ENCODE measurements around the gene TUBGCP3.
"Not testable (repeated sequence)": the region's sequence is repeated elsewhere in the genome, so short reads cannot be mapped to it uniquely, and the experiment has no call there.

The TUBGCP3 gene, protein sequence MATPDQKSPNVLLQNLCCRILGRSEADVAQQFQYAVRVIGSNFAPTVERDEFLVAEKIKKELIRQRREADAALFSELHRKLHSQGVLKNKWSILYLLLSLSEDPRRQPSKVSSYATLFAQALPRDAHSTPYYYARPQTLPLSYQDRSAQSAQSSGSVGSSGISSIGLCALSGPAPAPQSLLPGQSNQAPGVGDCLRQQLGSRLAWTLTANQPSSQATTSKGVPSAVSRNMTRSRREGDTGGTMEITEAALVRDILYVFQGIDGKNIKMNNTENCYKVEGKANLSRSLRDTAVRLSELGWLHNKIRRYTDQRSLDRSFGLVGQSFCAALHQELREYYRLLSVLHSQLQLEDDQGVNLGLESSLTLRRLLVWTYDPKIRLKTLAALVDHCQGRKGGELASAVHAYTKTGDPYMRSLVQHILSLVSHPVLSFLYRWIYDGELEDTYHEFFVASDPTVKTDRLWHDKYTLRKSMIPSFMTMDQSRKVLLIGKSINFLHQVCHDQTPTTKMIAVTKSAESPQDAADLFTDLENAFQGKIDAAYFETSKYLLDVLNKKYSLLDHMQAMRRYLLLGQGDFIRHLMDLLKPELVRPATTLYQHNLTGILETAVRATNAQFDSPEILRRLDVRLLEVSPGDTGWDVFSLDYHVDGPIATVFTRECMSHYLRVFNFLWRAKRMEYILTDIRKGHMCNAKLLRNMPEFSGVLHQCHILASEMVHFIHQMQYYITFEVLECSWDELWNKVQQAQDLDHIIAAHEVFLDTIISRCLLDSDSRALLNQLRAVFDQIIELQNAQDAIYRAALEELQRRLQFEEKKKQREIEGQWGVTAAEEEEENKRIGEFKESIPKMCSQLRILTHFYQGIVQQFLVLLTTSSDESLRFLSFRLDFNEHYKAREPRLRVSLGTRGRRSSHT

DNA sequence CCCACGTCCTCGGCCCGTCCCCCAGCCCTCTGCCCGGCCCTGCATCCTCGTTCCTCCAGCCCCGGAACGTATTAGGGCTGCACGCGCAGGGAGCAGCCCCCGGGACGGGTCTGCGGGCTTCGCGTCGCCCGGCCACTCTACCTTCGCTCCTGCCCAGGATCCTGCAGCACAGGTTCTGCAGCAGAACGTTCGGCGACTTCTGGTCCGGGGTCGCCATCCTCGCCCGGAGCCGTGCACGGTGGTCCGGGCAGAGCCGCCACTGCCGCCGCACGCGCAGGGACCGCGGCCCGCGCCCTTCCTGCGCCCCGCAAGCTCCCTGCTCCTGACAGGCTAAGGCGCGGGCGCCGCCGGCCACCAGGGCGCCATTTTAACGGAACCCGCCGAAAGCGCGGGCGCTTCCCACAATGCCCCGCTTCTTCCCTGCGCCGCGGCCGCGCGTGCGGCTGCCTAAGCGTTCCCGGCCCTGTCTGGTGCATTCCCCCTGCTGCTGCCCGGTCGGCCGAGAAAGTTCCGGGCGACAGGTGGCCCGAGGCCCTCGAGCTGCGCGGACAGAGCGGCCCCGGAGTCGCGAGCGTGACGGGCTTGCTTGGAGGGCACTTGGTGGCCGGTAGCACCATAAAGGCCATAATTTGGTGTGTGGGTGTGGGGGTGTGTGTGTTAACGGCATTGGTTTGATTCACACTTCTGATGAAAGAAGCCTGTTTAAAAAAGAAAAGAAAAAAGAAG lies at the start of gene TUBGCP3:
Gene TUBGCP3 (minus strand): TSS at position 390 of the 726 bp plus-strand sequence. CDS start 173 bp downstream, at position 217.
- DNase-seq (ENCODE audit: low spot score), result peak; percentile 97

DNA sequence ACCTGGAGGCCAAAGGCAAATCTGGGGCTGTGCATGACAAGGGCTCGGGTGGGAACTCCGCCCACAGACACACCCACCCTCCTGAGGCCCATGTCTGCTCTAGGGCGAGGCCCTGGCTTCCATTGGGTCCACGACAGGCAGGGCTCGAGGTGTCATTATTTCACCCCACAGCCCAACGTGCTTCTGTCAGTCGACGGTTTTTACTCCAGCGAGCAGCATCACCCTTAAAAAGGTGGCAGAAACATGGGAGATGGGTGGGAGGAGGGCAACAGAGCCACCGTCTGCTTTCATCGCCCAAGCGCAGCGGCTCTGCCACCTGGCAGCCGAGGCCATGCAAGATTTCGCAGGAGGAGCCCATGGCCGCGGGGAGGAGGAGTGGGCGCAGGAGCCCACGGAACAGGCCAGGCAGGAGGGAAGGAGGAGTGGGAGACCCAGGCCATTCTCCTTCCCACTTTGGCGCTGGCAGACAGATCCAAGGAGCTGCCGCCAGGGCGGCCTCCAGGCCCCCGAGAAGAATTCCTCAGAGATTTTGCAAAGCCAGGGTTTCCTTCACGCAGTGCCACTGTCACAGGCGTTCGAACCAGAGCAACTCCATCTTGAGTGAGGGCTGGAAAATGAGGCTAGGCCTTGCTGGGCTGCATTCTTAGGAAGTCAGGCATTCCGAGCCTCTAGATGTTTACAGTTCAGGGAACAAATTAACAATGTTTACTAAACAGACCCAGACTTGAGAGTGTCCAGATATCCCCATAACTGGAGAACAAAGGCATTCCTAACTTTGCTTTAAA lies 49.3 kb upstream of the TUBGCP3 start:
- DNase-seq (ENCODE audit: low spot score), result no peak

DNA sequence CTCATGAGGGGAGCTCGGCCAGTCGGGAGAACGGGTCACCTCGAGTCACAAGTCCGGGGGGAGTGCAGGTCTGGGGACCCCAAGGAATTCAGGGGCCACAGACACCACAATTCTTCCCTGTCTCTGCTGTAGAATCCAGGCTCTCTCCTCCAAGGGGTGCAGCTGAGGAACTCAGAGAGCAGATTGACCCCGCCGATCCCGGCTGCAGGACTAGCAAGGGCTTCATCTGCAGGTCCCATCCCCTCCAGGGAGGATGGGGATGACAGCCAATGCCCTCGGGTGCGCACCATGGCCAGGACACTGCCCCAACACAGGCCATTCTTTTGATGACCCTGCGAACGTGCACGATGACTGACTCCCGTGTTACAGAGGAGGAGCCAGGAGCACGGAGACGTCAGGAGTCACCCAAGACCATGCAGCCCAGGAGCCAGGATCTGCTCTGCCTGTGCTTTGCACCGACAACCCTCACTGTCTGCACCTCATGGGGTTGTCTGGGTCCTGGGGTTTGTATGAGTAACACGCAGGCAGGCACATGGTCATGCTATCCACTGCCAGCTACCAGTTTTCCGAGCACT lies 48.5 kb upstream of the TUBGCP3 start:
- no peak for DNase-seq (ENCODE audit: low spot score)

DNA sequence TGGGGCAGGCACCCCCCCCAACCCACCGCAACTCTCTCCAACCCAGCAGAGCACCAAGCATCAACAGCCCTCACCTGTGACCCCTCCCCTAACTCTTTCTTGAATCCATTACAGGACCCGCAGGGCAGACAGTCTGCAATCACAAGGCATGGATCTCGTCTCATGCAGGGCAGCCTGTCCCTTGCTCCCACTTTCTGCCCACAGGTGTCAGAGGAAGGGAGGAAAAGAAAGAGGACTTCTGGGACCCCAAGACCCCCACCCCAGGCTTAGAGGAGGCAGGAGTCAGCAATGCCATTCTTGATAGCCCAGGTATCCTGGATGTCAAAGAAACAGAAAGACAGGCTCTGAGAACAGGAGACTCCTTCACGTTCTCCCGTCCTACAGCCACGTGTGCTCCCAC lies 47.4 kb upstream of the TUBGCP3 start:
- DNase-seq (ENCODE audit: low spot score), result no peak

DNA sequence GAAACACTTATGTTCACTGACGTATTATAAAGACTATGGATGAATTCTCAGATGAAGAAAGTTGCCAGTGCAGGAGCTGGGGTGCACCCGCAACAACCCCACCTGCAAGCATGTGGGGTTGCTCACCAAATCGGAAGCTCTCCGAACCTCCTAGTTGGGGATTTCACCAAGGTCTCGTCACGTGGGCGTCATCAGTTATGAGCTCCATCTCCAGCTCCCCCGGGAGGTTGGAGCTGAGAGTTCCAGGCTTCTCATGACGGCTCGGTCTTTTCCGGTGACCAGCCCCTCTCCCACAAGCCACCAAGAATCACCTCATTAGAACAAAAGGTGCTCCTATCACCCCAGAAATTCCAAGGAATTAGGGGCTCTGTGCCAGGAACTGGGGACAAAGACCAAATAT lies 46.1 kb upstream of the TUBGCP3 start:
- no peak for DNase-seq (ENCODE audit: low spot score)

DNA sequence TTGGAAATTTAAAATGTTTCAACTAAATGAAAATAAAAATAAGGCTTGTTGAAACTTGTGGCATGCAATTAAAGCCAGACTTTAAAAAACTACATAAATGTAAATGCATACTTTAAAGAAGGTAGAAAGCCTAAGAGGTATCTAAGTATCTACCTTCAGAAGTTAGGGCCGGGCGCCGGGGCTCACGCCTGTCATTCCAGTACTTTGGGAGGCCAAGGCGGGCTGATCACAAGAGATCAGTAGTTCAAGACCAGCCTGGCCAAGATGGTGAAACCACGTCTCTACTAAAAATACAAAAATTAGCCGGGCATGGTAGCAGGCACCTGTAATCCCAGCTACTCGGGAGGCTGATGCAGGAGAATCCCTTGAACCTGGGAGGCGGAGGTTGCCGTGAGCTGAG lies 42.3 kb upstream of the TUBGCP3 start:
- not testable (repeated sequence) for DNase-seq (ENCODE audit: low spot score)

DNA sequence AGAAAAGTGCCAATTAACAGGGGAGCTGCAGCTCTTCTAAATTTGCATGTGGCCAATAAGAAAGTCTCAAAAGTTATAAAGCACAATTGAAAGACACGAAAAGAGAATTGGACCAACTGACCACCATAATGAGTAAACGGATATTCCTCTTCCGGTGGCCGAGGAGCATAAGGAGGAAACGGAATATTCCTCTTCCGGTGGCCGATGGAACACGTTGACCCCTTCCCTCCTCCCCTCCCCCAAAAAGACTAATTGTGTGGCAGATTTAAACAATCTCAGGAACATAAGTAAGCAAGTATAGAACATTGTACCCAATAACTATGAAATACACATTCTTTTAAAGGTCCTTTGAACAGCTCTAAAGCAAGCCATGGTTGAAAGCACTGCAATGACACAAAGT lies 41.2 kb upstream of the TUBGCP3 start:
- no peak for DNase-seq (ENCODE audit: low spot score)

DNA sequence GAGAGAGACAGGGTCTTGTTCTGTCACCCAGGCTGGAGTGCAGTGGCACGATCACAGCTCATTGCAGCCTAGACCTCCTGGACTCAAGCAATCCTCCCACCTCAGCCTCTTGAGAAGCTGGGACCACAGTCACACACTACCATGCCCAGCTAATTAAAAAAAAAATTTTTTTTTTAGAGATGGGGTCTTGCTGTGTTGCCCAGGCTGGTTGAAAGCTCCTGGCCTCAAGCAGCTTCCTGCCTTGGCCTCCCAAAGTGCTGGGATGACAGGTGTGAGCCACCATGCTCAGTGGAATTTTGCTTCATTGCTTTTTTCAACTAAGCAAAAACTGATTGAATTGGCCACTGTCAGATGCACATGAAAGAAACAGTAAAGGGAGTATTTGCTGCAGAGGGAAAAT lies 39.7 kb upstream of the TUBGCP3 start:
- not testable (repeated sequence) for DNase-seq (ENCODE audit: low spot score)

DNA sequence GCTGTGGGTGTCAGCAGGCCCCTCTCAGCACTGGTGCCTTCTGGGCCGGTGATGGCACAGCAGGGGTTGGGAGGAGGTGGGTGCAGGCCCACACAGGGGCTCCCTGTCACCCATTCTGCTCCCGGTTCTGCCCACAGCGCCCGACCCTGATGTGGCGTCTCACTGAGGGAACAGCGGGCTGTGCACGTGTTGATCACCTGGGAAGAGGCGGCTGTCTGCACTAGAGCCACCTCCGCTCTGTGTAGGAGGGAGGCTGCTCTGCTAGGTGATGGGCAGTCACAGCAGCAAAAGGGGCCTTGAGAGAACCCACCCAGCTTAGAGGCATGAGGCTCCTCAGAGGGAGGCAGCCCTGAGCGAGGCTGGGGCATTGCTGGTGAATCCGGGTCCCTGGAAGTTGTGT lies 39.2 kb upstream of the TUBGCP3 start:
- DNase-seq (ENCODE audit: low spot score), result no peak

DNA sequence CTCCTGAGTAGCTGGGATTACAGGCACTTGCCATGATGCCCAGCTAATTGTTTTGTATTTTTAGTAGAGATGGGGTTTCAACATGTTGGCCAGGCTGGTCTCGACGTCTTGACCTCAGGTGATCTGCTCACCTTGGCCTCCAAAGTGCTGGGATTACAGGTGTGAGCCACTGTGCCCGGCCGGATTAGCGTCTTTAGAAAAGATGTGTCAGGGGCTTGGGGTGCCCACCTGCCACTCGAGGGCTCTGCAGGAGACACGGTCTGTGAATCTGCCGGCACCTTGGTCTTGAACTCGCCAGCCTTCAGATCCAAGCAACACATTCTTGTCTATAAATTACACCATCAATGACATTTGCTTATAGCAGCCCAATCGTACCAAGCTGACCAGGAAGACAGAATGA lies 38.8 kb upstream of the TUBGCP3 start:
- DNase-seq (ENCODE audit: low spot score), result no peak

DNA sequence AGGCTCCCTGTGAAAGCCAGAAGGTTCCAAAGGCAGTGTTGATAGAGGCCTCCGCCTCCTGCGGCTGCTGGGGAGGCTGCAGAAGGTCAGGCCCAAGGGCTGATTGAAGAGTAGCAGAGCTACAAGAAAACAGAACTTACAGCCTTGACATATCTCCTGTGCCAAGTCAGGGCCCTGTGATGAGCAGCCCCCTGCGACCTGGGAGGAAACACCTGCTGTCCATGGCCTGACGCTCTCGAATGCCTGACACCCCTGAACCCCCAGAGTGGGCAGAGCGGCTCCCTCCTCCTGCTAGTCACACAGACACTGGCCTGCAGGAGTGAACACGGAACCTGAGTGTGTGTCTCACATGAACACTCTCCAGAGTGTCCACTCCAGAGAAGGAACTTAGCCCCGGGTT lies 38.2 kb upstream of the TUBGCP3 start:
- no peak for DNase-seq (ENCODE audit: low spot score)

DNA sequence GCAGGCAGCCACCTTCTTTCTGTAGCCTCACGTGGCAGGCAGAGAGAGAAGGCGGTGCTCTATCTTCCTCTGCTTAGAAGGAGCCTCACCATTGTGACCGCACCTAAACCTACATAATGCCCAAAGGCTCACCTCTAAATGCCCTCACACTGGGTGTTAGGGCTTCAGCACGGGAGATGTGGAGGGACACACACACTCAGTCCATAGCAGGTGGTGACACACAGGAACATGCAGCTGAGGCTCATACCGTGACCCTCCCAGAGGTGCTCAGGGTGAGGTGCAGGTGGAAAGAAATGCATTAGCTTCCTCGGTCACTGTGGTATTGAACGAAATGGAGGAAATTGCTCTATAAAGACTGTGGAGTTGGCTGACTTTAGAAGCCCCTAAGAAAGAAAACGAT lies 37.7 kb upstream of the TUBGCP3 start:
- no peak for DNase-seq (ENCODE audit: low spot score)

DNA sequence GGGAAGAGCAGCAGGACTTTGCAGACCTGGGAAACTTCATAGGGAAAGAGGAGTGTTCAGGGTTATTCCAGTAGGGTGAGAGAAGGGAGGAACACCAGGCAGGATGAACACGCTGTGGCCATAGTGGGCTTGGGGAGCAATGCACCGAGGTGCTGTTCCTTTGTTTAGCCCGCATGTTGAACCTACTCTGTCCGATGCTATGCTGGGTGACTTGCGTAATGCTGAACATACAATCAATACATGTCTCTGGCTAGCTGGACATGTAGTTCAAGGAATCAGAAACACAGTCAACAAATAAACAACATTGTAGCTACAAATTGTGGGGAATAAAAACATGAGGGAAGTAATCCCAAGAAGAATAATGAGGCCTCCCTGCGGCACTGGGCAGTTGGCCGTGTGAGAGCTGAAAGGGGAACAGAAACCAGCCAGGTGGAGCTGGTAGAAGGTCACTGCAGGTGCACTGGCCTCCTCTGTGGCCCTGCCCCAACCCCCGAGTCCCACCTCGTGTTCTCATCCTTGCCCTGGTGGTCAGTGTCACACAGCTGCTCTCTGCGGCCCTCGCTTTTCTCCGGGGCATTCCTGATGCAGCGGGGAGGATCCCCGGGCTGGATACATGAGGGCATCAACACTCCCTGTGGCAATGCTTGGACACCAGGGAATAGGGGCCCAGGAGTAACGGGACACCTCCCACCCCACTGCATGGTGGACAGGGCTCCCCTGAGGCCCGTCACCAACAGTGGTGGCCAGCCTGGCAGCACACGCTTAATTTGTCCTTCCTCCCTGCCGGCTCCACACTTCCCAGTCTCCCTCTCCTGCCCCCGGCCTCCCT lies 36.9 kb upstream of the TUBGCP3 start:
- DNase-seq (ENCODE audit: low spot score), result no peak

DNA sequence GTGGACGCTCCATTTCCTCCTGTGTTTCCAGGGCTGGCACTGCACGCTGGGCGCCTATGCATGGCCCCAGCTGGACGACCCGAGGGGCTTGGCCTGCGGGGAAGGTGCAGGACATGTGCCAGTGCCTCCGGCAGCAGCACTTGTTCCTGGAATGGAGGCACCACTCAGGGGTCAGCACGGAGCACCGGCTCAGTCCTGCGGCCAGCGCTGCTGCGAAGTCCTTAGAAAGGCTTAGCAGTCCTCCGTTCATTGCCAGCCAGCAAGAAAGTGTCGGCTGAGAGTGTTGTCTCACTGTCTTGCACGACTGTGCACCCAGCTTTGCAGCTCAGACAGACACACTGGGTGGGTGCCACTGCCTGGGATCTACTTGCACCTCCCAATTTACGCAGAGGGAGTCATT lies 36.1 kb upstream of the TUBGCP3 start:
- no peak for DNase-seq (ENCODE audit: low spot score)

DNA sequence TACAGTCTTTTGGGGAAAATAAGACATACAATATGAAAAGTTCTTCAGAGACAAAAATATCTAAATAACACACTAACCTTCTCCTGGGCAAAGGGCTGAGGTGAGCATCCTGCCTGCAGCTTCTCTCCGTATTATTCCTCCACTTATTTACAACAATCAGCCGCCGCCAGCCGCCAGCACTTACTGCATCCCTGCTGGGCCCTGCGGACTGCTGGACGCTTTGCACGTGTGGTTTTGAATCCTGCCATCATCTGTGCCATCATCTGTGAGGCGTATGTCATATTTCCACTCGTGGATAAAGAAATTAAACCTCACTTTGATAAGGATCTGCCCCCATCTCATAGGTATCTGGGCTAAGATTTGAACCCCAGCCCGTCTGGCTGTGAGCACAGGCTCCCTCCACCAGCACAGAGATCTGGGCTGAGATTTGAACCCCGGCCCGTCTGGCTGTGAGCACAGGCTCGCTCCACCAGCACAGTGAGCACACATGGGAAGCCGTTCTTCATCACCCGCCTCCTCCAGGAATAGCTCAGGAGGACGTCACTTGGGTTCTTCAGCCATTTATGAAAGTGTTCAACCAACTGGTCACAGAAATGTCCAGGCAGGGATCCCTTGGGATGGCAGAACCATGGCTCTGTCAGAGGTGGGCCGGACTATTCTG lies 35.2 kb upstream of the TUBGCP3 start:
- no peak for DNase-seq (ENCODE audit: low spot score)

DNA sequence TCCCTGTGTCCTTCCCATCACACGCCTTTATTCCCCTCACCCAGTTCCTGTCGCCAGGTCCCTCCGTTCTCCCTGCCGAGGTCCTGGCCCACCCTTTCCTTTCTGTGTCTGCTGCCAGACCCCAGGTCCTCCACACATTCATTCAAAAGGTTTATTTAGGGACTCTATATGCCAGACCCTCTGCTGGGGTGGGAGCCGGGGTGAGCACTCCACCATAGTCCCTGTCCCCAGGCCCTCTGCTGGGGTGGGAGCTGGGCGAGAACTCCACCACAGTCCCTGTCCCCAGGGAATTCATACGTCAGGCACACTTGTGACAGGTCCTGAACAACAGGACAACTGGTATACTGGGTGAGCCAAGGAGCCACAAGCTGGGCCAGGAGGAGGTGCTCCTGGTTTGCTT lies 34.4 kb upstream of the TUBGCP3 start:
- DNase-seq (ENCODE audit: low spot score), result no peak

DNA sequence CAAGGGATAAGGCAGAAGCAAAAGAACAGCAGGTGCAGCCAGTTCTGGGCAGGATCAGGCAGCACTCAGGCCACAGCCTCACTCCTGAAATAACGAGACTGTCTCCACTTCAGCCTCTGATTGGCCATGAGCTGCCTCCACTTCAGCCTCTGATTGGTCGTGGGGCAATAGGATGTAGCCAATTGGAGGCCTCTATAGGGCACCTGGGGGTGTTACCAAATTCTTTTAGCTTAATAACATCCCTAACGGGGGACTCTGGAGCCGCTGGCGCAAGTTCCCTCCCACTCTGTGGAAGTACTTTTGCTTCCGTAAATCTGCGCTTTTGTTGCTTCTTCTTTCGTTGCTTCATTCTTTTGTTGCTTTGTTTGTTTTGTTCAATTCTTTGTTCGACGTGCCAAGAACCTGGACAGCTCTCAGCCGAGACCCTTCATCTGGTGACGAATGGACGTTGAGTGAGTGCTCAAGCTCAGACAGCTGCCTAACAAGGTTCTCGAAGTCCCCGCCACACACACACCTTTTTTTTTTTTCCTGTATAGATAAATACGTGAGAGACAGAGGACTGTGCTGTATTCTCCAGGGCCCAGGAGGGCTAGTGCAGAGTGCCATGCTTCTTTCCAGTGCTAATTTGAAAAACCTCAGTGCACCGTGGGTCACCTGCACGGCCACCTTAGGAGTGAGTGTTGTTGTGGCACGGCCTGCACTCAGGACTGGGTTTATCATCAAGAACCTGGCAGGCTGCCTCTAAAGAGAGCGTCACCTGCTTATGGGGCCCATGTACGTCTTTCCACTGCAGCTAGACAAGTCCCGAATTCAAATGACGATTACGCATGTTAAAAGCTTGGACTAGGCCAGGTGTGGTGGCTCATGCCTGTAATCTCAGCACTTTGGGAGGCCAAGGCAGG lies 32.0 kb upstream of the TUBGCP3 start:
- no peak for DNase-seq (ENCODE audit: low spot score)

DNA sequence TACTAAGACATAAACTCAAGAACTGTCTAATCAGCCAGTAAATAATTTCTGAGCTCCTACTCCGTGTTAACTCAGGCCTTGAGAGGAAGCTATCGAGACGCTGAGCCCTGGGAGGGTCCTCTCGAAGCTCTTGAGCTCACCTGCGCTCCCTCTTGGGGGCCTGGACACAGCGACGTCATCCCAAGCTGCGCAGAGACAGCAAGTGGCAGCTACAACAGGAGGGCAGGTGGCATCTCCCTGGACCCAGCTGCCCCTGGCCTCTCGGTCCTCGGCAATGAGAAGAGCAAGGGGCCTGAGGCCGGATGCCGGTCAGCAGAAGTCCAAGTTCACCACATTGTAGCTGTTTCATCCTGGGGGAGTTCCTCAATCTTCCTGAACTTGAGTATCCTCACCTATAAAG lies 30.5 kb upstream of the TUBGCP3 start:
- DNase-seq (ENCODE audit: low spot score), result no peak
